Neuronal stem cell (in vitro differentiated cells): ENCODE data around the gene PCDHGB2.
A peak's percentile ranks its signal among the peaks of the same experiment; 100 is the strongest.
"Not testable (repeated sequence)": the region's sequence is repeated elsewhere in the genome, so short reads cannot be mapped to it uniquely, and the experiment has no call there.

Experiments
- DNase-seq: peaks from one replicate; pipeline ENCODE4 v3.0.0-alpha.2; 2013; ENCODE audit warnings: low spot score
- H2AFZ ChIP-seq: one replicate; pipeline ENCODE4 v1.6.1; 2013; ENCODE audit warnings: mild to moderate bottlenecking, low read length, inconsistent platforms
- H2AK5ac ChIP-seq: 2 replicates; pipeline ENCODE4 v1.6.1; 2013; ENCODE audit warnings: low read depth, mild to moderate bottlenecking, inconsistent platforms, low read length, moderate library complexity, mixed read lengths
- H2BK120ac ChIP-seq: 2 replicates; pipeline ENCODE4 v1.6.1; 2013; ENCODE audit warnings: low read depth, mild to moderate bottlenecking, inconsistent platforms, low read length, moderate library complexity, mixed read lengths
- H2BK12ac ChIP-seq: one replicate; pipeline ENCODE4 v1.6.1; 2013; ENCODE audit warnings: low read length, inconsistent platforms
- H2BK15ac ChIP-seq: 2 replicates; pipeline ENCODE4 v1.6.1; 2013; ENCODE audit warnings: mild to moderate bottlenecking, low read length, inconsistent platforms, mixed read lengths
- H2BK5ac ChIP-seq: one replicate; pipeline ENCODE4 v1.6.1; 2013; ENCODE audit warnings: inconsistent platforms, mild to moderate bottlenecking, low read length, moderate library complexity
- H3K14ac ChIP-seq: one replicate; pipeline ENCODE4 v1.6.1; 2013; ENCODE audit warnings: low read length, inconsistent platforms
- H3K18ac ChIP-seq: 2 replicates; pipeline ENCODE4 v1.6.1; 2013; ENCODE audit warnings: low read length, inconsistent platforms
- H3K23ac ChIP-seq: 2 replicates; pipeline ENCODE4 v1.6.1; 2013; ENCODE audit warnings: low read depth, mild to moderate bottlenecking, mixed read lengths, low read length, inconsistent platforms; ENCODE audit not compliant: poor library complexity
- H3K27ac ChIP-seq: replicated peaks from 3 replicates; pipeline ENCODE4 v1.5.1; 2013; ENCODE audit warnings: low read length, inconsistent platforms
- H3K27me3 ChIP-seq, 3 experiments: 2 replicates each; pipeline ENCODE4 v1.6.1; 2013; ENCODE audit warnings: low read length in 3 of 3, mild to moderate bottlenecking in 2 of 3, inconsistent platforms in 1 of 3, low read depth in 1 of 3, mixed read lengths in 1 of 3, moderate library complexity in 1 of 3; ENCODE audit not compliant: control insufficient read depth in 3 of 3, insufficient read depth in 3 of 3
- H3K36me3 ChIP-seq, 2 donors: replicated peaks in 1 of 2; 2 replicates each; pipeline ENCODE4 v1.6.1; 2013; ENCODE audit warnings: low read length in 2 of 2; ENCODE audit not compliant: control insufficient read depth in 2 of 2, insufficient read depth in 2 of 2
- H3K4ac ChIP-seq: 2 replicates; pipeline ENCODE4 v1.6.1; 2013; ENCODE audit warnings: inconsistent platforms, mild to moderate bottlenecking, low read length, moderate library complexity
- H3K4me1 ChIP-seq, 2 donors: 1 replicate in 1 of 2; 2 replicates in 1 of 2; pipeline ENCODE4 v1.6.1; 2013; ENCODE audit warnings: low read length in 2 of 2, low read depth in 1 of 2; ENCODE audit not compliant: control insufficient read depth in 2 of 2, insufficient read depth in 1 of 2
- H3K4me2 ChIP-seq: one replicate; pipeline ENCODE4 v1.6.1; 2013; ENCODE audit warnings: mild to moderate bottlenecking, low read length, inconsistent platforms; ENCODE audit not compliant: insufficient read depth, poor library complexity, severe bottlenecking
- H3K4me3 ChIP-seq, 2 donors: 2 replicates each; pipeline ENCODE4 v1.5.1; 2013; ENCODE audit warnings: low read length in 2 of 2, mild to moderate bottlenecking in 2 of 2, inconsistent platforms in 1 of 2, moderate library complexity in 1 of 2
- H3K79me1 ChIP-seq: one replicate; pipeline ENCODE4 v1.6.1; 2013; ENCODE audit warnings: low read depth, mild to moderate bottlenecking, inconsistent platforms, low read length, moderate library complexity
- H3K9ac ChIP-seq: one replicate; pipeline ENCODE4 v1.6.1; 2013; ENCODE audit warnings: mild to moderate bottlenecking, low read depth, low read length, inconsistent platforms; ENCODE audit not compliant: poor library complexity
- H3K9me3 ChIP-seq, 2 donors: replicated peaks in 1 of 2; 2 replicates each; pipeline versions ENCODE3 to v1.6.1; 2013; ENCODE audit warnings: low read length in 2 of 2, mild to moderate bottlenecking in 2 of 2, inconsistent platforms in 1 of 2, low read depth in 1 of 2, mixed read lengths in 1 of 2, moderate library complexity in 1 of 2; ENCODE audit not compliant: control insufficient read depth in 2 of 2, insufficient read depth in 1 of 2
- H4K8ac ChIP-seq: one replicate; pipeline ENCODE4 v1.6.1; 2013; ENCODE audit warnings: low read depth, mild to moderate bottlenecking, inconsistent platforms, low read length, moderate library complexity
- H4K91ac ChIP-seq: one replicate; pipeline ENCODE4 v1.6.1; 2013; ENCODE audit warnings: low read length, low read depth, mild to moderate bottlenecking, inconsistent platforms; ENCODE audit not compliant: poor library complexity
- WGBS, 2 donors: extraction: QIAGEN DNeasy Blood & Tissue Kit; methylation state at CpG; one replicate each; pipeline ENCODE4 v1.1.7; 2013; ENCODE audit warnings: missing lambda C conversion rate in 2 of 2, mixed read lengths in 1 of 2; ENCODE audit not compliant: insufficient read length in 2 of 2, insufficient replicate concordance in 1 of 2; ENCODE audit errors: extremely low coverage in 2 of 2; 5-methylcytosine and 5-hydroxymethylcytosine counted together

Gene PCDHGB2

GRCh38 chr5:141328231-141328630 lies 31.6 kb upstream of the PCDHGB2 start:
- H3K9me3 ChIP-seq = peaks cover 29% of the 10 kb centered on the region in 2 donors

DNA sequence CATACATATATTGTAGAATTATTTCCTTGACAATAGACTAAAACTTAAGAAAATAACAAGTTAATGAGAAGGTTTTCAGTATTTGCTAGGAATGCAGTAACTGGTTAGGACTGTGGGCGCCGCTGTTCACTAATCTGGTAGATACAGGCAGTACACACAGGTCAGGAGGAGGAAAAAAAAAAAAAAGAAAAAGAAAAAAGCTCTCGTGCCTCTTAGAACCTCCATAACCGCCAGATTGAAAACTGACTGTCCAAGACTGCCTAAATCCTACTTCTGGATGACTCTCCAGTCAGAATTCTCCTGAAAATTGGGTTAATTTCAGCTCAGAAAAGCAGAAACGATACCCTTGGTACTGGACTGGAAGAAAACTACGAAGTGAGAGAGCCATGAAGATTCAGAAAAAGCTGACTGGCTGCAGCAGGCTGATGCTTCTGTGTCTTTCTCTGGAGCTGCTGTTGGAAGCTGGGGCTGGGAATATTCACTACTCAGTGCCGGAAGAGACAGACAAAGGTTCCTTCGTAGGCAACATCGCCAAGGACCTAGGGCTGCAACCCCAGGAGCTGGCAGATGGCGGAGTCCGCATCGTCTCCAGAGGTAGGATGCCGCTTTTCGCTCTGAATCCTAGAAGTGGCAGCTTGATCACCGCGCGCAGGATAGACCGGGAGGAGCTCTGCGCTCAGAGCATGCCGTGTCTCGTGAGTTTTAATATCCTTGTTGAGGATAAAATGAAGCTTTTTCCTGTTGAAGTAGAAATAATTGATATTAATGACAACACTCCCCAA lies 29.3 kb upstream of the PCDHGB2 start, which contains the start of gene PCDHGA1:
PCDHGA1 (plus strand) TSS at position 216 of the 782 bp plus-strand sequence.
- H2BK120ac ChIP-seq = no peak within 1 kb of the TSS
- H2BK12ac ChIP-seq = no peak within 1 kb of the TSS
- WGBS, 2 donors = no CpG with 5 or more reads among the region's 21 CpGs
- no peak within 1 kb of the TSS for H3K23ac ChIP-seq
- no peak within 1 kb of the TSS for H3K27ac ChIP-seq
- no peaks in the 10 kb centered on the region for H3K27me3 ChIP-seq
- H3K4ac ChIP-seq = no peak within 1 kb of the TSS
- no peak within 1 kb of the TSS for H2BK15ac ChIP-seq
- H2AK5ac ChIP-seq = no peak within 1 kb of the TSS
- H3K36me3 ChIP-seq = peaks cover 0 to 2% of the 10 kb centered on the region in 2 donors
- H3K4me2 ChIP-seq = no peak within 1 kb of the TSS
- H3K4me1 ChIP-seq = no peaks in the 10 kb centered on the region
- no peak for DNase-seq
- no peak within 1 kb of the TSS for H4K8ac ChIP-seq
- H2AFZ ChIP-seq = peak within 1 kb of the TSS; percentile 70
- no peak within 1 kb of the TSS for H3K18ac ChIP-seq
- H4K91ac ChIP-seq = no peak within 1 kb of the TSS
- H2BK5ac ChIP-seq = no peak within 1 kb of the TSS
- no peaks in the 10 kb centered on the region for H3K79me1 ChIP-seq
- no peak within 1 kb of the TSS for H3K14ac ChIP-seq
- peaks cover 26 to 31% of the 10 kb centered on the region in 2 donors for H3K9me3 ChIP-seq
- H3K4me3 ChIP-seq = peak within 1 kb of the TSS in 1 of 2 donors; percentile 2
- H3K9ac ChIP-seq = no peak within 1 kb of the TSS

More at GRCh38 chr5:141328231-141328630, 31.6 kb upstream of the PCDHGB2 start:
- Histone ChIP-seq H3K4ac (no peak overlapping the region), H3K18ac (no peak overlapping the region), H3K14ac (peak overlapping the region; percentile 33), H3K23ac (no peak overlapping the region), H3K79me1 (no peaks in the 10 kb centered on the region), H3K27me3 (no peaks in the 10 kb centered on the region), H2AFZ (no peak overlapping the region), H3K4me3 (no peak overlapping the region), H4K8ac (no peak overlapping the region), H2BK12ac (no peak overlapping the region), H3K36me3 (no peaks in the 10 kb centered on the region), H2BK120ac (no peak overlapping the region), H3K4me1 (no peaks in the 10 kb centered on the region), H3K9ac (no peak overlapping the region), H3K27ac (no peak overlapping the region), H2AK5ac (no peak overlapping the region), H2BK15ac (no peak overlapping the region), H3K4me2 (no peak overlapping the region), H2BK5ac (no peak overlapping the region), H4K91ac (peak overlapping the region; percentile 5)
- no peak for DNase-seq
- WGBS, 2 donors = no CpG with 5 or more reads among the region's 8 CpGs

GRCh38 chr5:141332571-141332970 lies 27.2 kb upstream of the PCDHGB2 start:
- H3K9ac ChIP-seq, H3K27ac ChIP-seq, H3K23ac ChIP-seq, H2BK12ac ChIP-seq, H3K14ac ChIP-seq, H2BK15ac ChIP-seq, H3K36me3 ChIP-seq, H3K4me1 ChIP-seq, H4K91ac ChIP-seq, H3K27me3 ChIP-seq, H2BK120ac ChIP-seq, H3K4ac ChIP-seq, DNase-seq, H2AFZ ChIP-seq, H3K79me1 ChIP-seq, H3K4me2 ChIP-seq, H2AK5ac ChIP-seq, H4K8ac ChIP-seq, H3K18ac ChIP-seq, H2BK5ac ChIP-seq, H3K4me3 ChIP-seq: not testable (repeated sequence)
- no CpG with 5 or more reads among the region's 39 CpGs for WGBS, 2 donors
- peaks cover 21 to 27% of the 10 kb centered on the region in 2 donors for H3K9me3 ChIP-seq

GRCh38 chr5:141338538-141339306 lies 21.1 kb upstream of the PCDHGB2 start, which contains the start of gene PCDHGA2:
TSS of gene PCDHGA2 (plus strand) at chr5:141338760.
- no peak within 1 kb of the TSS for H3K4me2 ChIP-seq
- H2BK12ac ChIP-seq = no peak within 1 kb of the TSS
- H2AK5ac ChIP-seq = no peak within 1 kb of the TSS
- no peak within 1 kb of the TSS for H3K18ac ChIP-seq
- H4K8ac ChIP-seq = no peak within 1 kb of the TSS
- H3K9me3 ChIP-seq = peaks cover 15 to 17% of the 10 kb centered on the region in 2 donors
- no peak within 1 kb of the TSS for H2BK5ac ChIP-seq
- H4K91ac ChIP-seq = no peak within 1 kb of the TSS
- H2BK120ac ChIP-seq = no peak within 1 kb of the TSS
- H3K27ac ChIP-seq = no peak within 1 kb of the TSS
- H2AFZ ChIP-seq = no peak within 1 kb of the TSS
- H3K4ac ChIP-seq = no peak within 1 kb of the TSS
- no peak within 1 kb of the TSS for H2BK15ac ChIP-seq
- H3K4me1 ChIP-seq = no peaks in the 10 kb centered on the region
- H3K36me3 ChIP-seq = peaks cover 0 to 2% of the 10 kb centered on the region in 2 donors
- WGBS, 2 donors = no CpG with 5 or more reads among the region's 27 CpGs
- no peak within 1 kb of the TSS for H3K9ac ChIP-seq
- no peak within 1 kb of the TSS for H3K14ac ChIP-seq
- no peaks in the 10 kb centered on the region for H3K27me3 ChIP-seq
- H3K23ac ChIP-seq = no peak within 1 kb of the TSS
- H3K4me3 ChIP-seq = no peak within 1 kb of the TSS
- H3K79me1 ChIP-seq = no peaks in the 10 kb centered on the region
- DNase-seq = no peak
